PC-9 (cell line): Measurements from ENCODE around the gene DIP2C.

Source experiments
- EZH2 ChIP-seq: fragments of 200-600 bp; sonication (generic); IDR thresholded peaks from 2 replicates; pipeline ENCODE4 v1.8.0; 2017; ENCODE audit warnings: antibody characterized with exemption, low read depth
- TF ChIP-seq, protein P1 (sequence below): fragments of 200-600 bp; sonication (generic); conservative IDR thresholded peaks from 2 replicates; pipeline ENCODE4 v1.6.1; 2017; ENCODE audit warnings: mixed run types, antibody characterized with exemption, mild to moderate bottlenecking, moderate library complexity

DNA sequence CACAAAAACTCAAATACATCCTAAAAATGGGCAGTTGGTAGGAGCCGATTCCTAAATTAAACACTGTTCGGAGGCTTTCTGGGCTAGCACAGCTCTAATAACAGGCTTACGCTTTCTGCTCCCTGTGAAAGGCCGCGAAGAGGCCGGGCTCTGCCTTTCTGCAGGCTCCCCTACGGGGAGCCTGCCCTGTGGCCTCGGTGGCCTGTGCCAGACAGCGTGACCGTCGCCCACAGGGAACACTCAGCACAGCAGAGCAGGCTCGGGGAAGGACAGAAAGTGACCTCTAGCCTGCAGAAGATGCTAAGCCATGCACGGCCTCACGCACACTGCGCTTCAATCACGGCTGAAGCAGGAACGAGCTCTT, 64.2 kb downstream of the DIP2C start:
- TF ChIP-seq, protein P1, sequence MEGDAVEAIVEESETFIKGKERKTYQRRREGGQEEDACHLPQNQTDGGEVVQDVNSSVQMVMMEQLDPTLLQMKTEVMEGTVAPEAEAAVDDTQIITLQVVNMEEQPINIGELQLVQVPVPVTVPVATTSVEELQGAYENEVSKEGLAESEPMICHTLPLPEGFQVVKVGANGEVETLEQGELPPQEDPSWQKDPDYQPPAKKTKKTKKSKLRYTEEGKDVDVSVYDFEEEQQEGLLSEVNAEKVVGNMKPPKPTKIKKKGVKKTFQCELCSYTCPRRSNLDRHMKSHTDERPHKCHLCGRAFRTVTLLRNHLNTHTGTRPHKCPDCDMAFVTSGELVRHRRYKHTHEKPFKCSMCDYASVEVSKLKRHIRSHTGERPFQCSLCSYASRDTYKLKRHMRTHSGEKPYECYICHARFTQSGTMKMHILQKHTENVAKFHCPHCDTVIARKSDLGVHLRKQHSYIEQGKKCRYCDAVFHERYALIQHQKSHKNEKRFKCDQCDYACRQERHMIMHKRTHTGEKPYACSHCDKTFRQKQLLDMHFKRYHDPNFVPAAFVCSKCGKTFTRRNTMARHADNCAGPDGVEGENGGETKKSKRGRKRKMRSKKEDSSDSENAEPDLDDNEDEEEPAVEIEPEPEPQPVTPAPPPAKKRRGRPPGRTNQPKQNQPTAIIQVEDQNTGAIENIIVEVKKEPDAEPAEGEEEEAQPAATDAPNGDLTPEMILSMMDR = no peak
- no peak for TF ChIP-seq EZH2
